Superior temporal gyrus (tissue), 1 donor: ENCODE data around the gene COA8.
A peak's percentile ranks its signal among the peaks of the same experiment; 100 is the strongest.
"Not testable (repeated sequence)": the region's sequence is repeated elsewhere in the genome, so short reads cannot be mapped to it uniquely, and the experiment has no call there.

Source experiments
- DNase-seq: peaks from one replicate; pipeline ENCODE4 v3.0.0-alpha.2; 2016; ENCODE audit errors: extremely low spot score

The COA8 gene

GRCh38 chr14:103574104-103574503, 11.3 kb downstream of the COA8 start:
- no peak for DNase-seq

- DNase-seq: no peak
Measured at GRCh38 chr14:103574707-103575285, 12.0 kb downstream of the COA8 start.

GRCh38 chr14:103576371-103577024, 13.7 kb downstream of the COA8 start:
- no peak for DNase-seq

GRCh38 chr14:103578401-103579075, 15.8 kb downstream of the COA8 start:
- no peak for DNase-seq

- DNase-seq: no peak
Measured at GRCh38 chr14:103581206-103581605, 18.4 kb downstream of the COA8 start.

GRCh38 chr14:103581954-103582703, 19.4 kb downstream of the COA8 start:
- DNase-seq: no peak

- no peak for DNase-seq
Measured at GRCh38 chr14:103584326-103584915, 21.7 kb downstream of the COA8 start.

GRCh38 chr14:103593577-103593976, 30.8 kb downstream of the COA8 start:
- DNase-seq: peak; percentile 21

GRCh38 chr14:103594265-103594664, 31.5 kb downstream of the COA8 start:
- DNase-seq: peak; percentile 89

- DNase-seq: peak; percentile 51
Measured at GRCh38 chr14:103597623-103598377, 35.0 kb downstream of the COA8 start.

GRCh38 chr14:103600503-103600902, 37.7 kb downstream of the COA8 start:
- no peak for DNase-seq

- no peak for DNase-seq
Measured at GRCh38 chr14:103604620-103605019, 41.9 kb downstream of the COA8 start.

- DNase-seq: peak; percentile 80
Measured at GRCh38 chr14:103606963-103607668, 44.4 kb downstream of the COA8 start.

GRCh38 chr14:103607822-103608221, 45.1 kb downstream of the COA8 start:
- DNase-seq: no peak

- not testable (repeated sequence) for DNase-seq
Measured at GRCh38 chr14:103609081-103609480, 46.3 kb downstream of the COA8 start.

- no peak for DNase-seq
Measured at GRCh38 chr14:103611215-103611614, 48.5 kb downstream of the COA8 start.

GRCh38 chr14:103613517-103613916, 50.8 kb downstream of the COA8 start:
- DNase-seq: no peak

- DNase-seq: no peak
Measured at GRCh38 chr14:103616635-103617300, 54.0 kb downstream of the COA8 start.

- DNase-seq: no peak
Measured at GRCh38 chr14:103619057-103619456, 56.3 kb downstream of the COA8 start.

- DNase-seq: no peak
Measured at GRCh38 chr14:103621860-103622259, 59.1 kb downstream of the COA8 start.
